LNCAP (cell line): ENCODE measurements around the gene GPR158.

Source experiments
- CTCF ChIP-seq: fragments of 450-650 bp; IDR thresholded peaks from 2 replicates; pipeline ENCODE4 v1.5.1; 2017; ENCODE audit warnings: mild to moderate bottlenecking

The GPR158 gene

GRCh38 chr10:25493122-25493893 lies 318.5 kb downstream of the GPR158 start:
- no peak for TF ChIP-seq CTCF

- no peak for TF ChIP-seq CTCF
Measured at GRCh38 chr10:25497246-25497645, 322.4 kb downstream of the GPR158 start.

GRCh38 chr10:25498645-25499044 lies 323.8 kb downstream of the GPR158 start:
- TF ChIP-seq CTCF: no peak

GRCh38 chr10:25501912-25502311 lies 327.1 kb downstream of the GPR158 start:
- no peak for TF ChIP-seq CTCF

DNA sequence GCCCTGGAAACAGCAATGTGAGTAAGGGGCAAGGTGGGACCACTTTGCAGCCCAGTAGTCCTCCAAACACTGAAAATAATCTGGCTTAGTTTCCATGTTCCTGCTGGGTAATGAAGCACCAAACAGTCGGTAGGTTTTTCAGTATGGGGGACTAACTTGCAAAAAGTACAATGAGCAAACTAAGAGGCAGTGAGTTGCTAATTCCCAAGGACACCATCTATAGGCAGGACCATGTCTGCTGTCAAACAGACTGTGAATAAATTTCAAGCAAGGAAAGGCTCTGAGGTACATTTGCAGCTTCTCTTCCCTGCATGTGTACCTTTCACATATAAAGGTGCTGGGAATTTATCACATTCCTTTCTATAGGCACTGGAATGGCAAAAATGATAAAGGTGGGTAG lies 327.7 kb downstream of the GPR158 start:
- TF ChIP-seq CTCF: no peak

DNA sequence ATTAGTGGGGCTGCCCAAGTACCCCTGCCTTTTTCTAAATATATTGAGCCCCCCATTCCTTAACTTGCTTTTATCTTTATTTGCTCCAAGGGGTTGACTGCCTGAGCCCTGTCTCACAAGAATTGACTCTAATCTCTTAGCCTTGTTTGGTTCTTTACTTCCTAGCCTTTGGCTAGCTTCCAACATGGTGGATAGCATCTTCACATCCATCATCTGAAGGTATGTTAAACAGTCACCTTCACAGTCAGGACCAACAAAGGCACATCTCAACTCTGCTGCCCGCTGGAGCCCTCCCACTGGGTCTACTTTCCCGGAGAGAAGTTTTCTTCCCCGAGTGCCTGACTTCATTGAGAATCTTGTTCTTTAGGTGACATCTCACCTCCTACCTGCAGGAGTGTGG lies 329.5 kb downstream of the GPR158 start:
- no peak for TF ChIP-seq CTCF

GRCh38 chr10:25504838-25505237 lies 330.0 kb downstream of the GPR158 start:
- TF ChIP-seq CTCF: no peak

- TF ChIP-seq CTCF: no peak
Measured at GRCh38 chr10:25505466-25505865, 330.7 kb downstream of the GPR158 start.
